Activated CD4-positive, alpha-beta T cell treated with anti-CD3 and anti-CD28 coated beads, Interleukin-2, amount 10 ng/mL, durations not matched to agents 7 days and 5 days (primary cell): ENCODE data around the gene HLF. TPM values are rescaled to one million over a fixed set of nuclear protein-coding genes. Genes with fewer than 3 reads are reported as not detected.
A peak's percentile ranks its signal among the peaks of the same experiment; 100 is the strongest.

Experiments
- CTCF ChIA-PET: fragments of 350-600 bp; sonication (Branson Sonifier 250); formaldehyde crosslinking; loops from one replicate; lab custom pipeline; 2021; ENCODE audit warnings: antibody characterized with exemption; lab: Charles Lee
- POLR2A ChIA-PET: fragments of 350-600 bp; sonication (Branson Sonifier 250); formaldehyde crosslinking; loops from one replicate; lab custom pipeline; 2021; ENCODE audit warnings: antibody characterized with exemption; lab: Charles Lee
- DNase-seq: peaks from one replicate; pipeline ENCODE4 v3.0.0-alpha.2; 2020
- H3K27ac Mint-ChIP-seq: one replicate; pipeline ENCODE4 v1.8.0; 2021; ENCODE audit warnings: mild to moderate bottlenecking, moderate library complexity, mixed read lengths
- H3K27me3 Mint-ChIP-seq: one replicate; pipeline ENCODE4 v1.8.0; 2021; ENCODE audit warnings: mixed read lengths
- H3K36me3 Mint-ChIP-seq: one replicate; pipeline ENCODE4 v1.8.0; 2021; ENCODE audit warnings: low read depth, mixed read lengths
- H3K4me1 Mint-ChIP-seq: one replicate; pipeline ENCODE4 v1.8.0; 2021; ENCODE audit warnings: mixed read lengths
- H3K4me3 Mint-ChIP-seq: one replicate; pipeline ENCODE4 v1.8.0; 2021; ENCODE audit warnings: mild to moderate bottlenecking, moderate library complexity, mixed read lengths
- H3K9me3 Mint-ChIP-seq: one replicate; pipeline ENCODE4 v1.8.0; 2021; ENCODE audit warnings: mixed read lengths
- total RNA-seq, 2 experiments: library from RNA; stranded (reverse); gene quantifications; one replicate each; pipeline ENCODE4 v1.2.3, GENCODE V29; 2021

Gene HLF
- total RNA-seq, 2 experiments from 2014 or later = 0.30 to 0.65 TPM

GRCh38 chr17:55290492-55291113 lies 25.8 kb downstream of the HLF start:
- no peak overlapping the region for H3K4me3 Mint-ChIP-seq
- H3K9me3 Mint-ChIP-seq = no peaks in the 10 kb centered on the region
- no peak for DNase-seq
- peaks cover 2% of the 10 kb centered on the region for H3K4me1 Mint-ChIP-seq
- POLR2A ChIA-PET = no interaction called here
- no peaks in the 10 kb centered on the region for H3K36me3 Mint-ChIP-seq
- no peak overlapping the region for H3K27ac Mint-ChIP-seq
- H3K27me3 Mint-ChIP-seq = no peaks in the 10 kb centered on the region
- CTCF ChIA-PET = interaction anchor here (0.8 to 1.4 kb wide), 3 partner anchors 8 to 25 kb away, joined by 3 to 4 read pairs (median 3); no protein-coding TSS in a partner anchor

GRCh38 chr17:55291114-55291507 lies 26.4 kb downstream of the HLF start:
- Mint-ChIP-seq H3K27ac (no peak overlapping the region), H3K4me1 (peaks cover 2% of the 10 kb centered on the region), H3K27me3 (no peaks in the 10 kb centered on the region), H3K36me3 (no peaks in the 10 kb centered on the region), H3K9me3 (no peaks in the 10 kb centered on the region), H3K4me3 (no peak overlapping the region)
- ChIA-PET POLR2A (no interaction called here), CTCF (interaction anchor here (1.1 to 1.4 kb wide), 2 partner anchors 9 to 25 kb away, joined by 3 to 4 read pairs; no protein-coding TSS in a partner anchor)
- no peak for DNase-seq

- H3K4me3 Mint-ChIP-seq = no peak overlapping the region
- no peaks in the 10 kb centered on the region for H3K36me3 Mint-ChIP-seq
- H3K27me3 Mint-ChIP-seq = no peaks in the 10 kb centered on the region
- no peak for DNase-seq
- POLR2A ChIA-PET = no interaction called here
- H3K9me3 Mint-ChIP-seq = no peaks in the 10 kb centered on the region
- no peak overlapping the region for H3K27ac Mint-ChIP-seq
- H3K4me1 Mint-ChIP-seq = peaks cover 2% of the 10 kb centered on the region
- CTCF ChIA-PET = interaction anchor here (1.4 to 3.0 kb wide), 2 partner anchors 10 to 12 kb away, joined by 4 to 16 read pairs; no protein-coding TSS in a partner anchor
These were observed 27.3 kb downstream of the HLF start for GRCh38 chr17:55292094-55292493.

- H3K27ac Mint-ChIP-seq = no peak overlapping the region
- H3K9me3 Mint-ChIP-seq = no peaks in the 10 kb centered on the region
- no peak for DNase-seq
- H3K36me3 Mint-ChIP-seq = no peaks in the 10 kb centered on the region
- POLR2A ChIA-PET = no interaction called here
- peaks cover 2% of the 10 kb centered on the region for H3K4me1 Mint-ChIP-seq
- no peak overlapping the region for H3K4me3 Mint-ChIP-seq
- CTCF ChIA-PET = interaction anchor here (0.8 to 3.0 kb wide), 2 partner anchors 10 to 42 kb away, joined by 3 to 16 read pairs; no protein-coding TSS in a partner anchor
- H3K27me3 Mint-ChIP-seq = peaks cover 3% of the 10 kb centered on the region
These were observed 29.4 kb downstream of the HLF start for GRCh38 chr17:55294042-55294751.

GRCh38 chr17:55295411-55296170 lies 30.8 kb downstream of the HLF start:
- Mint-ChIP-seq H3K4me1 (peaks cover under 1% of the 10 kb centered on the region), H3K36me3 (no peaks in the 10 kb centered on the region)
- CTCF ChIA-PET = interaction anchor here (0.8 to 1.3 kb wide), 3 partner anchors 43 to 302 kb away, joined by 3 to 4 read pairs (median 3); no protein-coding TSS in a partner anchor

GRCh38 chr17:55296171-55296695 lies 31.5 kb downstream of the HLF start:
- ChIA-PET POLR2A (no interaction called here), CTCF (interaction anchor here (0.8 to 1.3 kb wide), 3 partner anchors 9 to 303 kb away, joined by 3 to 4 read pairs (median 3); no protein-coding TSS in a partner anchor)
- no peaks in the 10 kb centered on the region for H3K4me1 Mint-ChIP-seq
- no peak overlapping the region for H3K27ac Mint-ChIP-seq
- H3K9me3 Mint-ChIP-seq = no peaks in the 10 kb centered on the region
- no peaks in the 10 kb centered on the region for H3K36me3 Mint-ChIP-seq
- peaks cover 3% of the 10 kb centered on the region for H3K27me3 Mint-ChIP-seq
- DNase-seq = no peak
- no peak overlapping the region for H3K4me3 Mint-ChIP-seq

More at GRCh38 chr17:55295411-55296170, 30.8 kb downstream of the HLF start:
- H3K9me3 Mint-ChIP-seq = no peaks in the 10 kb centered on the region
- POLR2A ChIA-PET = no interaction called here
- H3K27me3 Mint-ChIP-seq = peaks cover 3% of the 10 kb centered on the region
- peak; percentile 60 for DNase-seq
- no peak overlapping the region for H3K4me3 Mint-ChIP-seq
- H3K27ac Mint-ChIP-seq = no peak overlapping the region

- H3K4me3 Mint-ChIP-seq = no peak overlapping the region
- DNase-seq = no peak
- POLR2A ChIA-PET = no interaction called here
- no peak overlapping the region for H3K27ac Mint-ChIP-seq
- H3K4me1 Mint-ChIP-seq = no peaks in the 10 kb centered on the region
- no peaks in the 10 kb centered on the region for H3K9me3 Mint-ChIP-seq
- no peaks in the 10 kb centered on the region for H3K36me3 Mint-ChIP-seq
- peaks cover 3% of the 10 kb centered on the region for H3K27me3 Mint-ChIP-seq
- CTCF ChIA-PET = interaction anchor here (0.8 to 1.3 kb wide), 3 partner anchors 9 to 303 kb away, joined by 3 to 4 read pairs (median 3); no protein-coding TSS in a partner anchor
These were observed 31.9 kb downstream of the HLF start for GRCh38 chr17:55296699-55297098.

- Mint-ChIP-seq H3K4me3 (no peak overlapping the region), H3K27me3 (peaks cover 3% of the 10 kb centered on the region), H3K4me1 (no peaks in the 10 kb centered on the region), H3K36me3 (no peaks in the 10 kb centered on the region), H3K9me3 (no peaks in the 10 kb centered on the region), H3K27ac (no peak overlapping the region)
- POLR2A ChIA-PET = no interaction called here
- DNase-seq = no peak
- CTCF ChIA-PET = interaction anchor here (0.9 kb wide), 1 partner anchor 13 kb away, joined by 3 read pairs; no protein-coding TSS in a partner anchor
These were observed 33.5 kb downstream of the HLF start for GRCh38 chr17:55298111-55298730.

GRCh38 chr17:55299162-55299838 lies 34.5 kb downstream of the HLF start:
- ChIA-PET CTCF (interaction anchor here (0.9 kb wide), 1 partner anchor 14 kb away, joined by 3 read pairs; no protein-coding TSS in a partner anchor), POLR2A (no interaction called here)
- Mint-ChIP-seq H3K9me3 (no peaks in the 10 kb centered on the region), H3K4me3 (no peak overlapping the region), H3K4me1 (peaks cover 6% of the 10 kb centered on the region), H3K27me3 (peaks cover 3% of the 10 kb centered on the region), H3K27ac (no peak overlapping the region), H3K36me3 (no peaks in the 10 kb centered on the region)
- no peak for DNase-seq

GRCh38 chr17:55299890-55300289 lies 35.1 kb downstream of the HLF start:
- H3K27ac Mint-ChIP-seq = no peak overlapping the region
- H3K4me1 Mint-ChIP-seq = peaks cover 6% of the 10 kb centered on the region
- H3K36me3 Mint-ChIP-seq = no peaks in the 10 kb centered on the region
- H3K9me3 Mint-ChIP-seq = no peaks in the 10 kb centered on the region
- ChIA-PET POLR2A (no interaction called here), CTCF (no interaction called here)
- H3K27me3 Mint-ChIP-seq = peaks cover 3% of the 10 kb centered on the region
- H3K4me3 Mint-ChIP-seq = no peak overlapping the region
- DNase-seq = no peak

- no peak overlapping the region for H3K27ac Mint-ChIP-seq
- POLR2A ChIA-PET = no interaction called here
- DNase-seq = no peak
- no peak overlapping the region for H3K4me3 Mint-ChIP-seq
- no peaks in the 10 kb centered on the region for H3K9me3 Mint-ChIP-seq
- H3K27me3 Mint-ChIP-seq = peaks cover 3% of the 10 kb centered on the region
- CTCF ChIA-PET = no interaction called here
- H3K36me3 Mint-ChIP-seq = no peaks in the 10 kb centered on the region
- peaks cover 6% of the 10 kb centered on the region for H3K4me1 Mint-ChIP-seq
These were observed 35.9 kb downstream of the HLF start for GRCh38 chr17:55300479-55301290.
